Naive thymus-derived CD8-positive, alpha-beta T cell (primary cell): ENCODE results near the gene PGM1. TPM values are rescaled to one million over a fixed set of nuclear protein-coding genes. Genes with fewer than 3 reads are reported as not detected.

Experiments
- ATAC-seq, 2 donors: fragments of 150-1000 bp; cut with Tn5 transposase in 1 of 2; sonication (Bioruptor Pico), chemical (Tn5 transposase) in 1 of 2; 1 replicate in 1 of 2; 2 replicates in 1 of 2; pipeline ENCODE4 v1.10.0; 2021; ENCODE audit warnings: mild to moderate bottlenecking in 2 of 2, moderate library complexity in 2 of 2
- POLR2A ChIA-PET: fragments of 350-600 bp; sonication (Branson Sonifier 250); formaldehyde crosslinking; loops from one replicate; lab custom pipeline; 2021; ENCODE audit warnings: antibody characterized with exemption; lab: Charles Lee
- DNase-seq, 10 donors: peaks; one replicate each; pipeline versions ENCODE4 v3.0.0 to v3.0.0-alpha.2; 2020 to 2022
- H3K27ac Mint-ChIP-seq, 10 donors: one replicate each; pipeline ENCODE4 v1.8.0; 2020 to 2022; ENCODE audit warnings: mild to moderate bottlenecking in 10 of 10, mixed read lengths in 10 of 10, moderate library complexity in 4 of 10, inconsistent platforms in 1 of 10
- H3K27me3 Mint-ChIP-seq, 5 donors: one replicate each; pipeline ENCODE4 v1.8.0; 2021 to 2022; ENCODE audit warnings: mixed read lengths in 5 of 5
- H3K36me3 Mint-ChIP-seq, 3 donors: one replicate each; pipeline ENCODE4 v1.8.0; 2020 to 2022; ENCODE audit warnings: mixed read lengths in 3 of 3, mild to moderate bottlenecking in 2 of 3, inconsistent platforms in 1 of 3
- H3K4me1 Mint-ChIP-seq, 4 donors: one replicate each; pipeline ENCODE4 v1.8.0; 2021 to 2022; ENCODE audit warnings: mixed read lengths in 4 of 4
- H3K4me3 Mint-ChIP-seq, 10 donors: one replicate each; pipeline ENCODE4 v1.8.0; 2020 to 2022; ENCODE audit warnings: mild to moderate bottlenecking in 10 of 10, mixed read lengths in 10 of 10, moderate library complexity in 6 of 10, inconsistent platforms in 1 of 10
- H3K9me3 Mint-ChIP-seq, 9 donors: one replicate each; pipeline ENCODE4 v1.8.0; 2020 to 2022; ENCODE audit warnings: mixed read lengths in 9 of 9, mild to moderate bottlenecking in 3 of 9, inconsistent platforms in 1 of 9, moderate library complexity in 1 of 9
- polyA plus RNA-seq, 3 donors: library from polyadenylated mRNA; unstranded; fragments of 300-500 nt; fragmentation: Illumina TruSeq; gene quantifications; one replicate each; pipeline ENCODE4 v1.2.3, GENCODE V29; 2021
- total RNA-seq, 8 experiments: library from RNA in 2 of 8; stranded (reverse) in 2 of 8; gene quantifications; one replicate each; pipeline ENCODE4 v1.2.3 and lab custom pipeline; 2021 to 2026

The PGM1 gene
- total and polyA plus RNA-seq, 5 experiments from 2014 or later, result 15.7 to 35.9 (median 30.4) TPM

- peaks cover 8 to 24% (median 15%) of the 10 kb centered on the region in 4 donors for H3K4me1 Mint-ChIP-seq
- peak overlapping the region in 2 of 10 donors; percentile 9 to 41 for H3K27ac Mint-ChIP-seq
- DNase-seq, result no peak
- H3K27me3 Mint-ChIP-seq, result no peaks in the 10 kb centered on the region
- H3K36me3 Mint-ChIP-seq, result peaks cover 0 to 10% (median 5%) of the 10 kb centered on the region in 3 donors
- no peaks in the 10 kb centered on the region for H3K9me3 Mint-ChIP-seq
- POLR2A ChIA-PET, result no interaction called here
- H3K4me3 Mint-ChIP-seq, result no peak overlapping the region
- no peak for ATAC-seq
These were observed 29.8 kb downstream of the PGM1 start for GRCh38 chr1:63622849-63623566.

DNA sequence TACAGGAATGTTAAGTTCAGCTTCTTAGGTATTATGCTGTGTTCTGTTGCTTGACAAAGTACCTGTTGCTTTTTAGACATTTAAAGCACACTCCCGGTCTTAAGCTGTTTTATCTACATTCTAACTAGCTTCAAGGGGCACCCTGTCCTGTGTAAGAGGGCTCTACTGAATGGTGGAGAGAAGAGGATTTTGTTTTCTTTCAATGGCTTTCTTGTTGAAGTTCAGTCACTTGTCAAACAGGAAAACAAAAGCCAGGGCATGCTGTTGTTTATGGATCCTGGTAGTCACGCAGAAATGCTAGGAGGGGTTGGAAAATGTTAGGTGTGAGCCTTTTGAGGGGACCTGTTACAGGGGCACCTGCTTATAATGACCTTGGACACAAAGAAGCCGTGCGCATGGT is 30.7 kb downstream of the PGM1 start:
- ATAC-seq (no peak), DNase-seq (no peak)
- Mint-ChIP-seq H3K4me3 (no peak overlapping the region), H3K9me3 (no peaks in the 10 kb centered on the region), H3K4me1 (peaks cover 8 to 24% (median 14%) of the 10 kb centered on the region in 4 donors), H3K27ac (no peak overlapping the region), H3K36me3 (peaks cover 0 to 11% (median 6%) of the 10 kb centered on the region in 3 donors), H3K27me3 (no peaks in the 10 kb centered on the region)
- POLR2A ChIA-PET, result interaction anchor here (0.6 kb wide), 1 partner anchor 67 kb away, joined by 3 read pairs; no protein-coding TSS in a partner anchor

- ATAC-seq (no peak), DNase-seq (no peak)
- H3K4me3 Mint-ChIP-seq, result no peak overlapping the region
These were observed 31.7 kb downstream of the PGM1 start for GRCh38 chr1:63624911-63625310.

DNA sequence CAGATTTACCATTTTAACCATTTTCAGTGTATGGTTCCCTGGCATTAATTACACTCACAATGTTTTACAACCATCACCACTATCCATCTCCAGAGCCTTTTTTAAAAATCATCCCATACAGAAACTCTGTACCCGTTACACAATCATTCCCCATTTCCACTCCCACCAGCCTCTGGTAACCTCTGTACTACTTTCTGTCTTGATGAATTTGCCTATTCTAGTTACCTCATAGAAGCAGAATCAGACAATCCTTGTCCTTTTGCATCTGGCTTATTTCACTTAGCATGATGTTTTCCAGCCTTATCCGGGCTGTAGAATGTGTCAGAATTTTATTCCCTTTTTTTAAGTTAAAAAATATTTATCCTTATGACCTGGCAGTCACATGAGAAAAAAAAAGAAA is 33.0 kb downstream of the PGM1 start:
- H3K27ac Mint-ChIP-seq, result no peak overlapping the region
- H3K27me3 Mint-ChIP-seq, result no peaks in the 10 kb centered on the region
- H3K4me1 Mint-ChIP-seq, result peaks cover 8 to 24% (median 12%) of the 10 kb centered on the region in 4 donors
- ATAC-seq, result no peak
- DNase-seq, result no peak
- H3K9me3 Mint-ChIP-seq, result no peaks in the 10 kb centered on the region
- no peak overlapping the region for H3K4me3 Mint-ChIP-seq
- H3K36me3 Mint-ChIP-seq, result peaks cover 0 to 31% (median 15%) of the 10 kb centered on the region in 3 donors
- POLR2A ChIA-PET, result no interaction called here

More at GRCh38 chr1:63624911-63625310, 31.7 kb downstream of the PGM1 start:
- H3K36me3 Mint-ChIP-seq, result peaks cover 0 to 19% (median 12%) of the 10 kb centered on the region in 3 donors
- H3K4me1 Mint-ChIP-seq, result peaks cover 8 to 24% (median 13%) of the 10 kb centered on the region in 4 donors
- no peaks in the 10 kb centered on the region for H3K9me3 Mint-ChIP-seq
- no peaks in the 10 kb centered on the region for H3K27me3 Mint-ChIP-seq
- POLR2A ChIA-PET, result no interaction called here
- H3K27ac Mint-ChIP-seq, result no peak overlapping the region

DNA sequence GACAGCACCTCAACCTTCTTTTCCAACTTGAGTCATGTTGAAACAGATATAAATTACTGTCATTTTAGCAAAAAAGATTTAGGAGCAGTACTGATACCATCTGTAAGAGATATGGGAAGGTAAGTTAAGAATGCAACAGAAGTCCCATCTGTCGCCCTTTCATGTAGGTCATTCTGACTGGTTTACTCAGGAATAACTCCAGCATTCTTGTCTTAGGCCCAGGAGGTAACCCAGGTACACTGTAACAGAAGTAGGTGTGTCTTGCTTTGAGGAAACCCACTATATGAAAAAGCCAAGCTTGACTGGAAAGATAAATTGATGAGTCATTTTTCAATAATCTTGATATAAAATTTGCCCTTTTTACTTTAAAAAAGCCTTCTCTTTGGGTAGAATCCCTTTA is 35.4 kb downstream of the PGM1 start:
- H3K4me1 Mint-ChIP-seq, result peaks cover 8 to 18% (median 10%) of the 10 kb centered on the region in 4 donors
- peaks cover 0 to 51% (median 22%) of the 10 kb centered on the region in 3 donors for H3K36me3 Mint-ChIP-seq
- no peaks in the 10 kb centered on the region for H3K27me3 Mint-ChIP-seq
- no peak overlapping the region for H3K27ac Mint-ChIP-seq
- no peak overlapping the region for H3K4me3 Mint-ChIP-seq
- POLR2A ChIA-PET, result no interaction called here
- ATAC-seq (no peak), DNase-seq (no peak)
- no peaks in the 10 kb centered on the region for H3K9me3 Mint-ChIP-seq

- POLR2A ChIA-PET, result no interaction called here
- Mint-ChIP-seq H3K4me3 (no peak overlapping the region), H3K4me1 (peaks cover 7 to 11% (median 10%) of the 10 kb centered on the region in 4 donors), H3K27me3 (no peaks in the 10 kb centered on the region), H3K36me3 (peaks cover 0 to 64% (median 30%) of the 10 kb centered on the region in 3 donors), H3K9me3 (no peaks in the 10 kb centered on the region), H3K27ac (no peak overlapping the region)
- ATAC-seq (no peak), DNase-seq (no peak)
These were observed 37.0 kb downstream of the PGM1 start for GRCh38 chr1:63630238-63630637.

DNA sequence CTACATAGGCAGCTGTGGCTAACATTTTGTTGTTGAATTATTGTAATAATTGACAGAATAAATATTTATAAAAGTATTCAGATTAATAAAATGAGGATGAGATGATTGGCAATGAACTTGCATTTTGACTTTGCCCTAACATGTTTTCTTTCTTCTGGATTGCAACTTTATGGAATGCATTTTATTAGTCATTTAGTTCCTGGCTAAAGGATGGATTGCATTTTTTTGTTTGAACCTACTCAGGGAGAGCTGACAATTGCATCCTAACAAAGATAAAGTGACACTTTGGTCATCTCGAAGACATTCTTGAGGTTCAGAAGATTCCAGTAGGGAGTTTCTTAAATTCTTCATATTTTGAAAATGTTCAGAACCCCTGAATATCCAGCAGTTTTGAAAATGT is 37.5 kb downstream of the PGM1 start:
- Mint-ChIP-seq H3K27ac (no peak overlapping the region), H3K4me3 (no peak overlapping the region), H3K36me3 (peaks cover 0 to 67% (median 33%) of the 10 kb centered on the region in 3 donors), H3K4me1 (peaks cover 3 to 8% (median 6%) of the 10 kb centered on the region in 4 donors), H3K27me3 (no peaks in the 10 kb centered on the region), H3K9me3 (no peaks in the 10 kb centered on the region)
- no peak for DNase-seq
- POLR2A ChIA-PET, result no interaction called here
- ATAC-seq, result no peak

DNA sequence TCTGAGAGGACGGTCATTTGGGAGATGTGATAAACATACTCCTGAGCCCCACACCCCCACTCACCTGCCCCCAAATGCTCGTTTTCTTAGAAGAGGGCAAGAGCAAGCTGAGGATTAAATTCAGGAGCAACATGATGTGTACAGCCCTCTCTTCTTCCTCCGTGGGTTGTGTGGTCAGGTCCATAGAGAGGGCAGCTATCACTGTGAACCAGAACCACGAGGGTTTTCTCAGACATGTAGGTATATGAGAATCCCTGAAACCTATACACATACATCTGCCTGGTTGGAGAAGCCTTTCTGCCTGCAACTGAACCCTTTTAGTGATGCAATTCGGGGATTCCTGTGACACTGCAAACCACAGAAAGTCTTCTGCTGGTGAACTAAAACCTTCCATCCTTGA is 38.9 kb downstream of the PGM1 start:
- POLR2A ChIA-PET, result no interaction called here
- H3K27ac Mint-ChIP-seq, result peak overlapping the region in 1 of 10 donors; percentile 41
- no peak for DNase-seq

DNA sequence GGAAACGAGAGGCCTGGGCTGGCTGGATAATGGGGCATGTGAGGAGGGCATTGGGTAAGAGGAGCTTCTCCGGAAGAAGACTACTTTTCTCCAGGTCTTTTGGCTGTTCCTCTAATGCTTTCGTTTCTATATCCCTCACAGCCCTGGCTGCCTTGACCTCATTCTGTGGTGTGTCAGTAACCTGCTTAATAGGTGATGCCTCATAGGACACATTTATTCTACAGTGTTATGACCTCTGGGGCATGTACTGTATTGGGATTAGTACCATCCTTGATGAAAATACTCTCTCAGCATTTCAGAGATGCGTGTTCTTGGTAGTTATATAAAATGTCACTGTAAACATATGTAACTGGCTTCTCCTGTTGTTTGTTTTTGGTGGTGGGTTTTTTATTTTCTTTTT is 40.1 kb downstream of the PGM1 start:
- peaks cover 0 to 91% (median 55%) of the 10 kb centered on the region in 3 donors for H3K36me3 Mint-ChIP-seq
- no peak for ATAC-seq
- no peaks in the 10 kb centered on the region for H3K9me3 Mint-ChIP-seq
- POLR2A ChIA-PET, result no interaction called here
- peak overlapping the region in 1 of 10 donors; percentile 55 for H3K27ac Mint-ChIP-seq
- H3K4me1 Mint-ChIP-seq, result peaks cover 0 to 6% (median under 1%) of the 10 kb centered on the region in 4 donors
- no peak overlapping the region for H3K4me3 Mint-ChIP-seq
- DNase-seq, result no peak
- no peaks in the 10 kb centered on the region for H3K27me3 Mint-ChIP-seq

More for the DNA sequence above, 38.9 kb downstream of the PGM1 start:
- no peaks in the 10 kb centered on the region for H3K9me3 Mint-ChIP-seq
- ATAC-seq, result no peak
- H3K36me3 Mint-ChIP-seq, result peaks cover 0 to 81% (median 46%) of the 10 kb centered on the region in 3 donors
- no peaks in the 10 kb centered on the region for H3K27me3 Mint-ChIP-seq
- H3K4me3 Mint-ChIP-seq, result no peak overlapping the region
- H3K4me1 Mint-ChIP-seq, result peaks cover 0 to 8% (median under 1%) of the 10 kb centered on the region in 4 donors

DNA sequence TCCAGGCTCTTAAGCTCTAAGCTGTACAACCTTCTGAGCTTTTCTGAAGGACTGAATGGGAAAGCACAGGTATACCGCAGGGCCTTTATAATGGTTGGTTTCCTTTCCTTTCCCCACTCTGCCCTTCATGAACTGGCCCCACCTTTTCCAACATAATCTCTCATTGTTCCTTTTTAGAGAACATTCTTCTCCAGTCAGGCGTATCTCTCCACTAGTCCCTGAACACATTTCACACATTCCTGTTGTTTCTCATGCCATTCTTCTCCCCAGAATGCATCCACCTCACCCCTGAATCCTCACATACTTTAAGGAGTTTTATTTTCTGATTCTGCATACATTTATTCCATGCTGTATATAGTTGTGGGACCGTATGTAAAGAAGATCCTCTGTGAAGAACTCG is 41.3 kb downstream of the PGM1 start:
- Mint-ChIP-seq H3K4me3 (no peak overlapping the region), H3K27ac (no peak overlapping the region), H3K27me3 (no peaks in the 10 kb centered on the region), H3K36me3 (peaks cover 6 to 95% (median 59%) of the 10 kb centered on the region in 3 donors), H3K9me3 (no peaks in the 10 kb centered on the region), H3K4me1 (peaks cover 0 to 7% (median under 1%) of the 10 kb centered on the region in 4 donors)
- DNase-seq, result no peak
- no peak for ATAC-seq
- POLR2A ChIA-PET, result interaction anchor here (0.7 kb wide), 1 partner anchor 1591 kb away, joined by 4 read pairs; no protein-coding TSS in a partner anchor

- H3K36me3 Mint-ChIP-seq, result peaks cover 8 to 95% (median 64%) of the 10 kb centered on the region in 3 donors
- peaks cover 0 to 7% (median under 1%) of the 10 kb centered on the region in 4 donors for H3K4me1 Mint-ChIP-seq
- H3K27me3 Mint-ChIP-seq, result no peaks in the 10 kb centered on the region
- DNase-seq (no peak), ATAC-seq (no peak)
- no peaks in the 10 kb centered on the region for H3K9me3 Mint-ChIP-seq
- POLR2A ChIA-PET, result no interaction called here
- no peak overlapping the region for H3K4me3 Mint-ChIP-seq
- H3K27ac Mint-ChIP-seq, result no peak overlapping the region
These were observed 42.5 kb downstream of the PGM1 start for GRCh38 chr1:63635681-63636080.

- H3K4me1 Mint-ChIP-seq, result peaks cover 0 to 7% (median under 1%) of the 10 kb centered on the region in 4 donors
- no peak for DNase-seq
- peaks cover 8 to 95% (median 65%) of the 10 kb centered on the region in 3 donors for H3K36me3 Mint-ChIP-seq
- peak overlapping the region in 1 of 10 donors; percentile 65 for H3K27ac Mint-ChIP-seq
- POLR2A ChIA-PET, result no interaction called here
- ATAC-seq, result no peak
- H3K27me3 Mint-ChIP-seq, result no peaks in the 10 kb centered on the region
- no peaks in the 10 kb centered on the region for H3K9me3 Mint-ChIP-seq
- H3K4me3 Mint-ChIP-seq, result no peak overlapping the region
These were observed 43.2 kb downstream of the PGM1 start for GRCh38 chr1:63636192-63637105.
